Bone marrow (tissue), 2 donors: ENCODE data around the gene GRWD1.
"Not testable (repeated sequence)": the region's sequence is repeated elsewhere in the genome, so short reads cannot be mapped to it uniquely, and the experiment has no call there.

Experiments
- DNase-seq, 2 donors: peaks; one replicate each; lab custom pipeline; 2025; lab: John Stamatoyannopoulos, UW

The GRWD1 gene

DNA sequence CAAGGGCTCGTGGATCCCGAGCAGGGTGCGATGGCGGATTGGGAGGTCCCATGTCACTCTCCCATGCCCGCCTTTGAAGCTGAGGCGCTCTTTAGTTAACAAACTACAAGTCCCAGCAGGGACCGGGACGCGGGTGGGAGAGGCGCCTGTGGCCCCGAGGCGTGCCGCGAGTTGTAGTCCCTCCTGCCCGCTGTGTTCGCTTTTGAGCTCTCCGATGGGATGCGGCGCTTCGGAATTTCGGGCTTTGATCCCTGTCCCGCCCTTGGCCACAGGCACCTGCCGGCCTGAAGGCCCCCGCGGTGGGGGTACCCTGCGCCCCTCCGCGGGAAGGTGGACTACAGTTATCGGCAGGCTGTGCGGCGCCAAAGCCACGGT is 34.4 kb downstream of the GRWD1 start:
- no peak for DNase-seq

DNA sequence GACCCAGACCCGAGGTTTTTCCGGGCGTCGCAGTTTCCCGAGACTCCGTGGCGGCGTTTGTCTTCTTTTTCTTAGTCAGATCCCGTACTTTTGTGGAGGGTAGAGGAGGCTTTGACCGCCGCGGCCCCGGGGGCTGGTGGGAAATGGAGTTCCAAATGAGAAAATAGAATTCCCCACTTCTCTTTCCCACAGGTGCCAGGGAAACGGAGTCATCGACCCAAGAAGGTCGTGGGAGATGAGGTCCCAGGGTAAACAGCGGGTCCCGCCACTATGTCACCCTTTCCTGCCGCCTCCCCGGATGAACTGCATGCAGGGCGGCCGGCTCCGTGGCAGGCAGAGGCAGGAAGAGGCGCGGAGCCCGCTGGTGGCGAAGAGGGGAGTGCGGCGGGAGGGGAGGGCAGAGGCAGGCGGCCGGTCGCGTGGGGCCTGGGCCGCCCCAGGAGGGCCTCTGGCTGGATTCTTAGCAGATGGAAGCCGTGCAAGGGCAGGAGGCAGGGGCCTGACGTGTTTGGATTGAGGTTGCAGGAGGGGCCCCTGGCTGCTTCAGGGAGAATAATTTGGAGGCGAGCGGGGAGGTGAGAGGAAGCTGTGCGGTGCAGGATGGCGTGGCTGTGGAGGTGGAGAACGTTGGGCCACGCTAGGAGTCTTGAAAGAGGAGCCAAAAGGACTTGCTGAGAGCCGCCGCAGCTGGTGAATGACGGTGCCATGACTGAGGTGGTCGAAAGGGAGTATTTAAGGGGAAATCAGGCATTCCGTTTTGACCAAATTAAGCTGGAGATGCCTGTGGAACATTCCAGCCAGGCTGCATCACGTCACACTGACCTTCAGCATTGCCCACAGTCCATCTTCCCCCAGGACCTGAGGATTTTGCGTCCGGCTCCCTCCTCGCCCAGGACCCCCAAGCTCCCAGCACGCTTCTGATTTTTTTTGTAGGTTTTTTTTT is 35.0 kb downstream of the GRWD1 start:
- DNase-seq, result peak; percentile 25 to 30

DNA sequence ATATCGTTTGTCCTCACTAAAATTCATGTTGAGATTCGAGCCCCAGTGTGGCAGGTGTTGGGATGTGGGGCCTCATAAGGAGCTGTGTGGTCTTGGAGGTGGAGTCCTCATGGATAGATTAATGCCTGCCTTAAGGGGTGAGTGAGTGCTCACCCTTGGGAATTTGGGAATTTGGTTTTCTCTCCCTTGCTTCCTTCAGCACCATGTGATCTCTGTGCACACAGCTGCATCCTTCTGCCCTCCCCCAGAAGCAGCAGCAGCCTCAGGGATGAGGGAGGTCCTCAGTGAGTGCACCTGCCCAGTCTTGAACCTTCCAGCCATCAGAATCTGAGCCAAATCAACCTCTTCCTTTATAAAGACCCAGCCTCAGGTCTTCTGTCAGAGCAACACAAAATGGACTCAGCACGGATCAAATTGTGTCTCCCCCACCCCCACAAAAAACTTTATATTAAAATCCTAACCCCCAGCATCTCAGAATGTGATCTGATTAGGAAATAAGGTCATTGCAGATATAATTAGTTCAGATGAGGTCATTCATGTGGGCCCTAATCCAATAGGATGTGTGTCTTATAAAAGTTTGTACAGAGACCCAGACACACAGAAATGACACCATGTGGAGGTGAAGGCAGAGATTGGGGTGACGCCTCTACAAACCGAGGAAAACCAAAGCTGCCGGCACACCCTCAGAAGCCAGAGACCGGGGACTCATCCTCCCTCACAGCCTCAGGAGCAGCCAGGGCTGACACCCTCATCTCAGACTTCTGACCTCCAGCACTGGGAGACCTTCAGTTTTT is 36.3 kb downstream of the GRWD1 start:
- DNase-seq, result no peak

DNA sequence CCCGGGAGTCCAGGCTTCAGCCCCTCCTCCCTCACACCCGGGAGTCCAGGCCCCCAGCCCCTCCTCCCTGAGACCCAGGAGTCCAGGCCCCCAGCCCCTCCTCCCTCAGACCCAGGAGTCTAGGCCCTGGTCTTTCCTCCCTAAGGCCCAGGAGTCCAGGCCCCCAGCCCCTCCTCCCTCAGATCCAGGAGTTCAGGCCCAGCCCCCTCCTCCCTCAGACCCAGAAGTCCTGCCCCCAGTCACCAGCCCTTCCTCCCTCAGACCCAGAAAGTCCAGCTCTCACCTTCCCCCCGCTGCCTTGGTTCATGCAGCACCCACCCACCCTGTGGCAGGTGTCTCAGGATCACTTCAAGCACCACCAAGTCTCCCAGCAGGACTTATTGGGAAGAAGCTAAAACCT is 37.5 kb downstream of the GRWD1 start:
- no peak for DNase-seq

DNA sequence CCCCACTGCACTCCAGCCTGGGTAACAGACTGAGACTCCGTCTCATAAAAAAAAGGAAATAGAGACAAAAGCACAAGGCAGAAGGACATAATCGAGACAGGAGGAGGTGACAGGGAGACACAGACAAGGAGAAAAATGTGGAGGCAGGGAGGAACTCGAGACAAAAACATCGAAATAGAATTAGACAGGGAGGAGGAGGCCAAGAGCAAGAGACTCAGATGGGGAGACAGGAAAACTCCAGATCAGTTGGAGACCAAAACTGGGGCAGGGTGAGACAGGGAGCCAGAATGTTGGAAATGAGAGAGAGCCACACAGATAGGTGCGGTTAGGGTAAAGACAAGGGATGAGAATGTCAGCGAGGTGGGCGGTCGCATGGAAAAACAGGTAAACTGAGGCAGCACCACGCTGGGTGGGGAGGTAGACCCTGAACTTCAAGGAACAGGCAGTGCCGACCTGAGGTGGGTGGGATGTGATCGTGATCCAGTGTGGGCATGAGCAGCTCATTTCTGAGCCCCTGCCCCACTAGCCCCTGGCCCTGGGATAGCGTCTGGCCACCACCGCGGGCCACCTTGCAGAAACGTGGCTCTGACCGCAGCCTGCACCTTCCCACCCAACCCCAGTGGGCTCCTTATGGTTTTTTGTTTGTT is 38.6 kb downstream of the GRWD1 start:
- DNase-seq, result no peak

DNA sequence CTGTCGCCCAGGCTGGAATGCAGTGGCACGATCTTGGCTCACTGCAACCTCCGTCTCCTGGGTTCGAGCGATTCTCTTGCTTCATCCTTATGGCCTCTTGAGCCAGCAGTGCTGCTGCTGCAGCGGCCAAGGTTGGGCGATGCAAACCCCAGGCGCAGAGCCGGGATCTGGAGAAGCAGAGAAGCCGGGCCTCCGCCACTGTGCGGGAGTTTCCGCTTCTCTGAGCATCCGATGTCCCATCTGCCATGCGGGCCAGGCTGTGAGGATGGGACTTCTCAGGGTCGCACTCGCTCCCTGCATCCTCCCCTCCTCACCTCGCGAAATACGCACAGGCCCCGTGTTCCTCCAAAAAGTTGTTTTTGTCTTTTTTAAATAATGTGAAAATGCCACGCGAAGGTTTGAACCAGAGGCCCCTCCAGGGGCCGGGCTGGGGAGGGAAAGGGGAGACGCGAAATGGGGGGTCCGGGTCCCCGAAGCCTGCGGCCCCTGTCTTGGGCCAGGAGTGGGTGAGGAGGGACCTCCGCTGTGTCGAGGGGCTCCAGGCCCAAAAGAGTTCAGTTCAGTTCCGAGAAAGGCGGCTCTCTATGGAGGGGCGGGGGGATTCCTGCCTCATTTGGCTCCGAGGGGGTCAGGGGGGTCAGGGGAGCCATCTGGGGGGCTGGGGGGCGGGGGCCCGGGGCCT is 39.3 kb downstream of the GRWD1 start:
- DNase-seq, result no peak

DNA sequence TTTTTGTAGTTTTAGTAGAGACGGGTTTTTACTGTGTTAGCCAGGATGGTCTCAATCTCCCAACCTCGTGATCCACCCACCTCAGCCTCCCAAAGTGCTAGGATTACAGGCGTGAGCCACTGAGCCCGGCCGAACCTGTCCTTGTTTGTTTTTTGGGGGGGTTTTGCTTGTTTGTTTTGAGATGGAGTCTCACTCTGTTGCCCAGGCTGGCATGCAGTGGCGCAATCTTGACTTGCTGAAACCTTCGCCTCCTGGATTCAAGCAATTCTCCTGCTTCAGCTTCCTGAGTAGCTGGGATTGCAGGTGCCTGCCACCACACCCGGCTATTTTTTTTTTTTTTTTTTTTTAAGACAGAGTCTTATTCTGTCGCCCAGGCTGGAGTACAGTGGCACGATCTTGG is 40.9 kb downstream of the GRWD1 start:
- not testable (repeated sequence) for DNase-seq

DNA sequence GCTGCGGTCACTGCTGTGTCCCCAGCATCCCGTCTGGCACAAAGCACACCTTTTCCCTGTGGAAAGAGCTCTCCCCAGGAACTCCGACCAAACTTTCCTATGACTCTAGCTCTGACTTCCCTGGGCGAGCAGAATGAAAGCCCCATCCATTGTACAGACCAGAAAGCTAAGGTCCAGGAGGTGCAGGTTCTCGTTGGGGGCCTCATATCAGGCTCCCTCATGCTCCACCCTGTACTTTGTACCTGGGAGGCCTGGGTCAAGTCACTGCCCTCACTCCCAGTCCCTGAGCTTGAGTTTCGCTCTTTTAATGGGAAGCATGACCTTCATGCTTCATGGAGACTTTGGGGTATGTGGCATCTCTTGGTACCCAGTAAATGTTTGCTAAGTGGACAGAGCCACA is 41.8 kb downstream of the GRWD1 start:
- DNase-seq, result no peak

DNA sequence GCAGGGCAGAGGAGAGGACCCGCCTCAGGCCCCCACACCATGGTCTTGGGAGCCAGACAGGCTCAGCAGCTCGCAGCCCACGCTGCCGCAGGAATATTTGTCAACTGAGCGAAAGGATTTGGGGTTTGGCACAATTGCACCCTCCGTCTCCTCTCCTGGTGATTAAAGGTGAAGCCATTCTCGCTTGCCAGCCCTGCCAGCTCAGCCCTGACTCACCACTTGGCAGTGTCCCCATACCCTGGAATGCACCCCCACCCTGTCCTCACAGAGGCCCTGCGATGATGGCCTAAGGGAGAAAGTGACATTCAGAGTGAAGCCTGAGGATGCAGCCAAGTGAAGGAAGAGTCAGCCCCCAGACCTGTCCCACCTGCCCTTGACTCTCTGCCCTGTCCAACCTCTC is 42.2 kb downstream of the GRWD1 start:
- no peak for DNase-seq

DNA sequence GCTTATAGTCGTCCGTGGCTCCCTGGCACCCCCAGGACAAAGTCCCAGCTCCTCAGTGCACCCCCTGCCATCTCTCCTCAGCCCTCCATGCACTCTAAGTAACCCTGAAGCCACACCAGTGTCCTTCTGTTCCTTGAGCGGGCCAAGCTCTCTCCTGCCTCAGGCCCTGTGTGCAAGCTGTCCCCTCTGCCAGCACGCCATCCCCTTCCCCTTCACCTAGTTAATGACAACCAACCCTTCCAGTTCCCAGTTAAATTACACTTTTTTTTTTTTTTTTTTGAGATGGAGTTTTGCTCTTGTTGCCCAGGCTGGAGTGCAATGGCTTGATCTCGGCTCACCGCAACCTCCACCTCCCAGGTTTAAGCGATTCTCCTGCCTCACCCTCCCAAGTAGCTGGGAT is 42.7 kb downstream of the GRWD1 start:
- not testable (repeated sequence) for DNase-seq

DNA sequence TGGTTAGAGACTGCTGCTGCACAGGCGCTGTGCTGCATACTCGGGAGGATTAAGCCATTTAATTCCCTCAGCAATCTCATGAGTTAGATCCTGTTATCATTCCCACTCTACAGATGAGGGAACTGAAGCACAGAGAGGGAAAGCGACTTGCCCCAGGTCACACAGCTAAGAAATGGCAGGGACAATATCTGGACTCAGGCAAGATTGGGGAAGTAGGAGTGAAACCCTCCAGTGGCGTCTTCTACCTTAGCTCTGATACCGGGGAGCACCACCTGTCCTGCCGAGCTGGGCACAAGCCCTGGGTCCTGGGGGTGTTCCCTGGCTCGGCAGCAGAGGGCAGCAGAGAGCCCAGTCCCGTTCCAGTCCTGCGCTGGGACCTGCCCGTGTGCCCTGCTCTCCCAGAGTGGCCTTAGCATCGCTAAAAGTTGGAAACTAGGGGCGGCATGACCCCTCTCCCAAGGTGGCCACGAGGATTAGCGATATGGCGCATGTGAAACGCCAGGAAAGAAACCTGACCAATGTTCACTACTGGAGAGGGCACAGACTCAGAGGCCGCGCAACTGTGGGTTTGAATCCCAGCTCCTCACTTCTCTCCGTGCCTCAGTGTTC is 43.9 kb downstream of the GRWD1 start:
- peak; percentile 47 to 49 for DNase-seq

DNA sequence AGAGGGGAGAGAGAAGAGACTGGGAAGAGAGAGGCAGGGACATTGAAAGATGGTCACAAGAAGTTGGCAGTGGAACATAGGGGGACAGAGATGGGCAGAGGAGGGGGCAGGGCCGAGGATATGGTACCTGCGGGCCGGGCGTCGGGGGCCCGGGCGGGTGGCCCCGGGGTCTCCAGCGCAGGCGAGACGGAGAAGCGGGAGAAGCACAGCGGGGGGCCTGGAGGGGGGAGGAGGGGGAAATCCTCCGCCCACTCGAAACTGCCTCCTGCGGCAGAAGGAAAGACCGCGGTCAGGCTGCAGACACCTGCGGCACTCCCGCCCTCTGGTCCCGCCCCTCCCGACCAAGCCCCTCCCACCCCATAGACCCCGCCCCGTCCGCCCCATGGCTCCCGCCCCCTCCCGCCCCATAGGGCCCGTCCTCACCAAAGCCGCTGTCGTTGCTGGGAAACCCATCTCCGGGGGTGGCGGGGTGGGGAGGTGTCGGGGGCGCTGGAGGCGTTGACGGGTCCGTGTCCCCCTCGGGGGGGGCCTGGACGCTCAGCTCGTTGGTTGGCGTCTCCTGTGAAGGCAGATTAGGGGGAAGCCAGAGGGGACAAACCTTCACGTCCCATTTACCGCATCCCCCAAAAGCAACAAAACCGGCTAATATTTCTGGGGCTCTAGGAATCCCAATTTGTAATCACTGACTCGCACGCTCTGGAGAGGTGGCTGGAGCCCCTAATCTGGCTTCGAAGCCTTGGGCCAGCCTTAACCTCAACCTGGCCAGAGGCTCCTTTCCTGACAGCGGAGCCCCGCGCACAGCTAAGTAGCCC is 45.4 kb downstream of the GRWD1 start:
- DNase-seq, result peak in 1 of 2 donors; percentile 9

DNA sequence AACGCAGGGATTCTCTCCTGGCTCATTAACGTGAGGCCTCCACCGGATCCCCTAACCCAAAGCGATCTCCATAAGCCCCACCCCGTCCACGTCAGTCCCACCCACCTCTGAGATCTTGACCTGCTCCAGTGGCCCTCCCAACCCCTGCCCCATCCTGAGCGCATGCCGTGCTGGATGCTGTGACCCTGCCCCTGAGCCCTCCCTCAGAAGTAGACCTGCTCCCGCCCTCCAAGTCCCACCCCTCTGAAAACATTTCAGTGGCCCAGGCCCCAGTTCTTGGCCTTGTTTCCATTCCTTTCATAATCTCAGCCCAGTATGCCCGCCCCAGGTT is 46.0 kb downstream of the GRWD1 start:
- DNase-seq, result no peak

DNA sequence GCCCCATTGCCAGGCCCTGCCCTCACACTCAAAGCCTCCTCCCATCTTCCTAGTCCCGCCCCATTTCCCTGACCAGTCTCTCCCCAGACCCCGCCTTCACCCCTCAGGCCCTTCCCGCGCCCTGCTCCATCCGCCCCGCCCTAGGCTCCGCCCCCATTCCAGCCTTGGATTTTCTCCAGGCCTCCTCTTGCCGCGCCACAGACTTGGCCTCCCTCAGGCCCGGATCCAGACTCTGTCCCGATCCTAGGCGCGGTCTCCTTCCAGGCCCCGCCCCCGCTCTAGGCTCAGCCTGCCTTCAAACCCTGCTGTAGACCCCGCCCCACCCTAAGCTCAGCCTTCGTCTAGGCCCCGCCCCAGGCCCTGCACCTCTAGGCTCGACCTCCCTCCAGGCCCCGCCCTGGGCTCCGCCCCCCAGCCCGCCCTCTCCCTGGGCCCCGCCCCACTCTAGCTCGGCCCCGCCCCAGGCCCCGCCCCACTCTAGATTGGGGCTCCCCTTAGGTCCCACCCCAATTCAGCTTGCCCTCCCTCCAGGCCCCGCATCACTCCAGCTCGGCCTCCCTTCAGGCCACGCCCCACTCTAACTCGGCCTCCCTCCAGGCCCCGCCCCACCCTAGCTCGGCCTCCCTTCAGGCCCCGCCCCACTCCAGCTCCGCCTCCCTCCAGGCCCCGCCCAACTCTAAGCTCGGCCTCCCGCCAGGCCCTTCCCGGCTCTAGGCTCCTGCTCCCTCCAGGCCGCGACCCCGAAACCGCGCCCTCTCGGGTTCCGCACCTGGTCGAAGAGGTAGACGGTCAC is 47.3 kb downstream of the GRWD1 start:
- DNase-seq, result peak; percentile 70 to 99

DNA sequence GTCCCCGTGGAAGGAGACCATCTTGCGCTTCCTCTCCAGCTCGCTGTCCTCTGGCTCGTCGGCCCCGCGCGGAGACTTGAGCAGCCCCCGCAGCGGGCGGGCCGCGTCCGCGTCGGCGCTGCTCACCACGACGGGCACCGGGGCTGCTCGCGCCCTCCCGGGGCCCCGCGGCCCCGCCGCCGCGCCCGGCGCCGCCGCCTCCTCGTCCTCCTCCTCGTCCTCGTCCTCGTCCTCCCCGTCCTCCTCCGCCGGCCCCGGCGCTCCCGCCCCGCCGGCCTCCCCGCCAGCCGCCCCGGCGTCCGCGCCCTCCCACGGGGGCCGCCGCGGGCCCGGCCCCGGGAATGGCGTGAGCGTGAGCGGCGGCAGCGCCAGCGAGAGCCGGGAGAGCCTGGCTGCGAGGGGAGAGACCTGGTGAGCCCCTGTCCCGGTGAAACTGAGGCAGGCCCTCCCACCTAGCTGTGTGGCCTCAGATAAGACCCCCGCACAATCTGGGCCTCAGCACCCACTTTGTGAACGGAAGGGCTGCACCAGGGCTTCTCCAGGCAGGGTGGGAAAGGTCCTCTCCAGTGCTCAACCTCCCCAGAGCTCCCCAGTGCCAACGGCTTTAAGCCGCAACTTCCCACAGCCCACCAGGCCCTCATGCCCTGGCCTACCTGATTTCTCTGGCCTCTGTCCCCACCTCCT is 48.1 kb downstream of the GRWD1 start:
- DNase-seq, result no peak

DNA sequence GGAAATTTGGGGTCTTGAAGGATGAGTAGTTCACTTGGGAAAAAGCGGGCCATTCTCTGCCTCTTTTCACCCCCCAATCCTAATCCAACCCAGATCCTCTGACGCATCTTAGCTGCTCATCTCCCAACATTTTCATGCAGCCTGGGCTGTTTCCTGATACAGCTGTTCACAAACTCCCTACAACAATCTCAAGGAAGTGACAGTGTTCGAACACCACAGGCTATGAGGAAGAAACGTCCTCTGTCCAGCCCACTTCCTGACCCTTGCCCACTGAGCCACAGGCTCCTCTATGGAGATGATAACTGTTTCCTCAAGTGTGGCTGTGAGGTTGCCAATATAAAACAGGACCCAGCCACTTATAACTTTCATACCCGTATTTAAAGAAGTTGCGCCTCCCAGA is 49.6 kb downstream of the GRWD1 start:
- DNase-seq, result no peak

DNA sequence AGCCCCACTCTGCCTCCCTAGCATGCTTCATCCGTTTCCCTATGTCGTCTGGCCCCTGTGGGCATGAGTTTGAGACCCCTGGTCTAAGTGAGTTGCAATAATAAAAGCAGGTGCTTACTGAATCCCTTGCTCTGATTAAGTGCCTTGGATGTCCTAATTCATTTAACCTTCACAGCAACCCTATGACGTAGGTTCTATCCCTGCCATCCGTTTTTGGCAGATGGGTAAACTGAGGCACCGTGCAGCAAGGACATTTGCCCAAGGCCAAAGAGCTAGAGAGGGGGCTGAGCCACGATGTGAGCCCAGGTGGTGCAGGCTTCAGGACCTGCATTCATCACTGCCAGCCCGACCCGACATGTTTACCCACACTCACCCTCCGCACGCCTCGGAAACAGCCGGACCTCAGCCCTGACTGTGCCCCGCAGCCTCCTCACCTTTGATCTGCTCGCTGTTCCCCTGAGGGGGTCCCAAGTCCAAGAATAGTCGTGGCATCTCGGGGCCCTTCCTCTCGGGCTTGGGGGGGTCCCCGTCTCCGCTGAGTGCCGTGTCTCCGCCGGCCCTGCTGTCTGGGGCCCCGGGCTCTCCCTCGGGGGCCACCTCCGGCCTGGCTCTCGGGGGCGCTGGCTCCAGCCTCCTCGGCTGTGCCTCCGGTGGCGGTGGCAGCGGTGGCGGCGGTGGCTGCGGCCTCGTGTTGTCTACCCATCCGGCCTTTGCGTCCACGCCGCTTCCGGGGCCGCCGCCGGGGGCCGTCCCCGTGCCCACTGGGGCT is 51.4 kb downstream of the GRWD1 start:
- no peak for DNase-seq

DNA sequence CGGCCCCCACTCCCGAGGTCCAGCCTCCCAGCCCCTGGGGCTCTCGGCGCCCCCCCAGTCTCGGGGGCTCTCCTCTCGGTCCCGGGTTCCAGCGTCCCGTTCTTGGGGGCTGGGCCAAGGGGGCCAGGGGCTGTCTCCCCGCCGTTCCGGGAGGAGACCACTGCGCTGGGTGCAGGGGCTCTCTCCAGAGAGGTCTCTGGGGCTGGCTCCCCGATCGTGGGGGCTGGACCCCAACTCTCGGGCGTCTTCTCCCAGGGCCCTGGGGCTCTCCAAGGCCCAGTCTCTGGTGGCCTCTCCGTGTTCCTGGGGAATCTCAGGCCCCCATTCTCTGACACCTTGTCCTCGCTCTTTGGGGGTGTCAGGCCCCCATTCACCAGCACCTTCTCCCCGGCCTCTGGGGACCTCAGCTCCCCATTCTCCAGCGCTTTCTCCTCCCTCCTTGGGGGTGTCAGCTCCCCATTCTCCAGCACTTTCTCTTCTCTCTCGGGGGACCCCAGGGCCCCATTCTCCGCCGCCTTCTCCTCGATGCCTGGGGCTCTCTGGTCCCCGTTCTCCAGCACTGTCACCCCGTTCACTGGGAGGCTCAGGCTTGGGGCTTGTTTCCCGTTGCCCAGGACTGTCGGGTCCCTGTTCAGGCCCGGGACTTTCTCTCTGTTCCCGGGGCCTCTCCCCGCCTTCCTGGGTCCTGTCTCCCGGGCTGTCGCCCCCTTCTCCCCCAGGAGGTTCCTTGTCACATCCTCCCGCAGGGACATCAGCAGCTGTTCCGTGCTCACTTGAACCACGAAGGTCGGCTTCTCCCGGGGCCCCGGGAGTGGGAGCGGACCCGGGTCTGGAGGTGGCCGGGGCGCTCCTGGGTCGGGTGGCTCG is 52.2 kb downstream of the GRWD1 start:
- DNase-seq, result no peak
